Transverse colon (tissue), 4 donors: Measurements from ENCODE around the gene NAGLU. TPM values are rescaled to one million over a fixed set of nuclear protein-coding genes. Genes with fewer than 3 reads are reported as not detected.
A peak's percentile ranks its signal among the peaks of the same experiment; 100 is the strongest.
"Not testable (repeated sequence)": the region's sequence is repeated elsewhere in the genome, so short reads cannot be mapped to it uniquely, and the experiment has no call there.

Source experiments
- DNase-seq: peaks from one replicate; pipeline ENCODE4 v3.0.0-alpha.2; 2019
- H3K27ac ChIP-seq, 4 donors: fragments of 200-600 bp; sonication (generic); 2 replicates each; pipeline ENCODE4 v1.5.1; 2016 to 2018; ENCODE audit warnings: inconsistent platforms in 4 of 4
- H3K27me3 ChIP-seq: fragments of 200-600 bp; sonication (generic); 2 replicates; pipeline ENCODE4 v1.5.1; 2017; ENCODE audit warnings: inconsistent platforms
- H3K36me3 ChIP-seq, 4 donors: fragments of 200-600 bp; sonication (generic); 2 replicates each; pipeline ENCODE4 v1.5.1; 2017 to 2019; ENCODE audit warnings: inconsistent platforms in 4 of 4
- H3K4me1 ChIP-seq, 4 donors: fragments of 200-600 bp; sonication (generic); 2 replicates each; pipeline ENCODE4 v1.5.1; 2017 to 2020; ENCODE audit warnings: inconsistent platforms in 4 of 4
- H3K4me3 ChIP-seq, 4 donors: fragments of 200-600 bp; sonication (generic); 1 replicate in 1 of 4; 2 replicates in 3 of 4; pipeline versions ENCODE4 v1.5.1 to v1.6.1; 2017 to 2019; ENCODE audit warnings: inconsistent platforms in 4 of 4
- H3K9me3 ChIP-seq, 2 donors: fragments of 200-600 bp; sonication (generic); 2 replicates each; pipeline ENCODE4 v1.5.1; 2017 to 2019; ENCODE audit warnings: inconsistent platforms in 2 of 2
- CTCF ChIP-seq, 5 experiments: fragments of 200-600 bp in 3 of 5; fragments of 450-650 bp in 2 of 5; sonication (generic) in 3 of 5; IDR thresholded peaks; 1 replicate in 2 of 5; 2 replicates in 3 of 5; pipeline ENCODE4 v1.5.1; 2016 to 2017; ENCODE audit warnings: antibody characterized with exemption in 5 of 5, inconsistent platforms in 3 of 5, mild to moderate bottlenecking in 2 of 5, moderate library complexity in 1 of 5
- EP300 ChIP-seq: sonication (generic); formaldehyde crosslinking; IDR thresholded peaks from one replicate; pipeline ENCODE4 v1.6.1; 2017; ENCODE audit warnings: antibody characterized with exemption, low read depth
- POLR2A ChIP-seq: fragments of 450-650 bp; IDR thresholded peaks from one replicate; pipeline ENCODE4 v1.6.1; 2016; ENCODE audit warnings: antibody characterized with exemption, mild to moderate bottlenecking, moderate library complexity
- POLR2AphosphoS5 ChIP-seq, 3 donors: sonication (generic); formaldehyde crosslinking; IDR thresholded peaks; one replicate each; pipeline ENCODE4 v1.6.1; 2016; ENCODE audit warnings: antibody characterized with exemption in 3 of 3
- WGBS, 2 donors: methylation state at CpG; one replicate each; pipeline ENCODE4 v1.1.5; 2018; ENCODE audit warnings: low coverage in 1 of 2; 5-methylcytosine and 5-hydroxymethylcytosine counted together
- in situ Hi-C, 4 donors: fragments of 200-750 bp; cut with MboI; loops; one replicate each; pipeline versions ENCODE4 v1.15.0 to v1.15.1; 2017; ENCODE audit warnings: low sequenced_read_pairs in 3 of 4, low pct_ligation_motif_present in 1 of 4, low pct_unique_long_range_greater_than_20kb in 1 of 4
- intact Hi-C: fragments of 100-400 bp; cut with DNase I; formaldehyde crosslinking; loops from one replicate; pipeline ENCODE4 v1.15.1; 2023; ENCODE audit warnings: low total_unique reads
- total RNA-seq, 4 donors: library from RNA; depleted of rRNA; stranded (reverse); fragments of >200 nt; gene quantifications; one replicate each; pipeline ENCODE4 v1.1.0, GENCODE V29; 2016

NAGLU gene
- total RNA-seq, 4 donors from 2014 or later = 35.4 to 95.7 (median 66.2) TPM

DNA sequence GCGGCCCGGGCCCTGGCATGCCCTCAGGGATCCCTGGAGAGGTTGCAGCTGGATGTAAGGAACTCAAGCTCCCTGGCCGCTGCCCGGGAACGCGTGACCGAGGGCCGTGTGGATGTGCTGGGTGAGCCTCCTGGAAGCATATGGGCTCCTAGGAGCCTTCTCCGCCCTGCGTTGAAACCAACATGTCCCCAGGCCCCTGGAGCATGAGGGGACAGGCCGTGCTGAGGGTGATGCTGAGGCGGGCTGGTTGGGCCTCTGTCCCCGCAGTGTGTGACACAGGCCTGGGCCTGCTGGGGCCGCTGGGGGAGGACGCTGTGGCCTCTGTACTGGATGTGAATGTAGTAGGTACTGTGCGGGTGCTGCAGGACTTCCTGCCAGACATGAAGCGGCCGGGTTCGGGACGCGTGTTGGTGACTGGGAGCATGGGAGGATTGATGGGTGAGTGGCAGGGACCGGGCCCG lies 11.0 kb downstream of the NAGLU start:
- DNase-seq = no peak
- H3K27ac ChIP-seq = no peak overlapping the region
- peaks cover 0 to 13% (median 10%) of the 10 kb centered on the region in 4 donors for H3K4me1 ChIP-seq
- WGBS, 2 donors = 94% methylated on average over 21 of the region's 23 CpGs; no CpG with 5 or more reads in 1 of the 2 donors
- intact Hi-C loops = no loop called here
- no peaks in the 10 kb centered on the region for H3K9me3 ChIP-seq
- in situ Hi-C loops = no loop called here
- peaks cover 0 to 4% (median 0%) of the 10 kb centered on the region in 4 donors for H3K36me3 ChIP-seq
- no peak overlapping the region for H3K4me3 ChIP-seq
- no peak for TF ChIP-seq POLR2AphosphoS5 (IDR thresholded peaks at IDR 0.05)
- TF ChIP-seq CTCF (IDR thresholded peaks at IDR 0.05) = no peak
- no peak for TF ChIP-seq POLR2A
- no peaks in the 10 kb centered on the region for H3K27me3 ChIP-seq

- peaks cover 0 to 11% (median 9%) of the 10 kb centered on the region in 4 donors for H3K4me1 ChIP-seq
- no peaks in the 10 kb centered on the region for H3K27me3 ChIP-seq
- intact Hi-C loops (no loop called here), in situ Hi-C loops (no loop called here)
- peaks cover 0 to 4% (median 0%) of the 10 kb centered on the region in 4 donors for H3K36me3 ChIP-seq
- DNase-seq = no peak
- no peak for TF ChIP-seq CTCF (IDR thresholded peaks at IDR 0.05)
- no peak for TF ChIP-seq POLR2A
- TF ChIP-seq EP300 = no peak
- no peak for TF ChIP-seq POLR2AphosphoS5 (IDR thresholded peaks at IDR 0.05)
- H3K4me3 ChIP-seq = peak overlapping the region in 2 of 4 donors; percentile 44 to 53
- H3K27ac ChIP-seq = no peak overlapping the region
- H3K9me3 ChIP-seq = no peaks in the 10 kb centered on the region
- WGBS, 2 donors = 80% methylated on average over 14 of the region's 14 CpGs; no CpG with 5 or more reads in 1 of the 2 donors
These were observed 11.6 kb downstream of the NAGLU start for GRCh38 chr17:42547698-42548069.

DNA sequence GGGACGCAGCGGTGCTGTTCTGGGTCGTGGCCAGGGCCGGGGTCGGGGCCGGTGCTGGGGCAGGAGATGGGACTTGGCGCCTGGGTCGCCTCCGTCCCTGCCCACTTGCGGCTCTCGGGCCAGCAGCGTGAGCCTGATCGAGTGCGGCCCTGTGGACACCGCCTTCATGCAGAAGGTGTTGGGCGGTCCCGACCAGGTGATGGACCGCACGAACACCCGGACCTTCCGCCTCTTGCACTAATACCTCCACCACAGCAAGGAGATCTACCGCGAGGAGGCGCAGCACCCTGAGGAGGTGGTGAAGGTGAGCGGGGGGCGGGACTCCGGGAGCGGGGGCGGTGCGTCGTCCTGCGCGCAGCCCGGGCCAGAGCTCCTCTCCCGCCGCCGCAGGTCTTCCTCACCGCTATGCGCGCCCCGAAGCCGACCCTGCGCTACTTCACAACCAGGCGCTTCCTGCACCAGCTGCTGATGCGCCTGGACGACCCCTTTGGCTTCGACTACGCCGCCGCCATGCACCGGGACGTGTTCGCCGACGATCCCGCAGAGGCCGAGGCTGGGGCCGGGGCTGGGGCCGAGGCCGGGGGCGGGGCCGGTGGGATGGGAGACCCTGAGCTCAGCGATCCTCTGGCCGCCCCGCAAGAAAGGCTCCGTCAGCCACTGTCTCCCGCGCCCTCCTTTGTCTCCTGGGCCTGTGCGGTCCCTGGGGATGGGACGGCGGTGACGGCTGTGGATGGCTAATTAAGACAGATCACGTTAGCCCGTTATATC lies 12.2 kb downstream of the NAGLU start:
- peak in 1 of 3 donors; percentile 57 for TF ChIP-seq POLR2AphosphoS5 (IDR thresholded peaks at IDR 0.05)
- TF ChIP-seq EP300 = no peak
- peak; percentile 36 to 76 (median 51) for TF ChIP-seq CTCF (IDR thresholded peaks at IDR 0.05)
- peak; percentile 34 for TF ChIP-seq POLR2A
- no peaks in the 10 kb centered on the region for H3K9me3 ChIP-seq
- H3K27me3 ChIP-seq = no peaks in the 10 kb centered on the region
- no peak overlapping the region for H3K27ac ChIP-seq
- peaks cover 0 to 11% (median 9%) of the 10 kb centered on the region in 4 donors for H3K4me1 ChIP-seq
- peak; percentile 93 for DNase-seq
- intact Hi-C loops (no loop called here), in situ Hi-C loops (no loop called here)
- 27% methylated on average over 39 of the region's 74 CpGs; no CpG with 5 or more reads in 1 of the 2 donors for WGBS, 2 donors
- peak overlapping the region in 3 of 4 donors; percentile 21 to 53 (median 44) for H3K4me3 ChIP-seq
- H3K36me3 ChIP-seq = peaks cover 0 to 2% (median 0%) of the 10 kb centered on the region in 4 donors

- in situ Hi-C loops = no loop called here
These were observed 13.1 kb downstream of the NAGLU start for GRCh38 chr17:42548993-42549755.

DNA sequence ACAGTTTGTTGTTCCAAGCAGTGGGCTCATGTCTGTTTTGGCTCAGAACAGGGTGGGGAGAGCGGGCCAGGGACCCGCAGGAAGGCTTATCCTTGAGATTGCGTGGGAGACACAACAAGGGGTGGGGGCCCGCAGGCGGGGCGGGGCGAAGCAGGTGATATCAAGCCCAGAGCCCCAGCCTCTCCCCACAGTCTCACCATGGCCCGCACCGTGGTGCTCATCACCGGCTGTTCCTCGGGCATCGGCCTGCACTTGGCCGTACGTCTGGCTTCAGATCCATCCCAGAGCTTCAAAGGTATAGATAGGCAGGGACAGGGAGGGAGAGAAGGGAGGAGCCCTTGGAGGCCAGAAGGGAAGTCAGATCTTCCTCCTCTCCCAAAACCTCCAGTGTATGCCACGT lies 16.7 kb downstream of the NAGLU start, which contains the start of gene HSD17B1:
Gene HSD17B1, plus strand, starts transcription at position 188 of the 400 bp plus-strand sequence. Its CDS starts 11 bp downstream, at position 199.
- Histone ChIP-seq H3K4me3 (peak within 1 kb of the TSS in 2 of 4 donors; percentile 58 to 74), H3K27ac (peak within 1 kb of the TSS; percentile 84 to 95 (median 91)), H3K4me1 (peaks cover 0 to 28% (median 23%) of the 10 kb centered on the region in 4 donors)
- in situ Hi-C loops, H3K27me3 ChIP-seq, intact Hi-C loops, H3K36me3 ChIP-seq, H3K9me3 ChIP-seq, DNase-seq: not testable (repeated sequence)
- WGBS, 2 donors = 95% methylated on average over 6 of the region's 15 CpGs; no CpG with 5 or more reads in 1 of the 2 donors

More at GRCh38 chr17:42548993-42549755, 13.1 kb downstream of the NAGLU start:
- peak overlapping the region in 1 of 4 donors; percentile 53 for H3K4me3 ChIP-seq
- no peak for TF ChIP-seq POLR2AphosphoS5 (IDR thresholded peaks at IDR 0.05)
- no peak for TF ChIP-seq POLR2A
- no peak for TF ChIP-seq EP300
- no peak for TF ChIP-seq CTCF (IDR thresholded peaks at IDR 0.05)
- H3K9me3 ChIP-seq = no peaks in the 10 kb centered on the region
- intact Hi-C loops = no loop called here
- no peak for DNase-seq
- no peak overlapping the region for H3K27ac ChIP-seq
- no peaks in the 10 kb centered on the region for H3K36me3 ChIP-seq
- H3K4me1 ChIP-seq = peaks cover 0 to 19% (median 15%) of the 10 kb centered on the region in 4 donors
- no peaks in the 10 kb centered on the region for H3K27me3 ChIP-seq
- 57 to 58% methylated on average over 3 to 14 of the region's 14 CpGs for WGBS, 2 donors
